Stimulated activated CD4-positive, alpha-beta T cell treated with anti-CD3 and anti-CD28 coated beads, TNF-alpha, amount 100 ng/mL, for 24 hours (primary cell): ENCODE data around the gene CAND2.
"Not testable (repeated sequence)": the region's sequence is repeated elsewhere in the genome, so short reads cannot be mapped to it uniquely, and the experiment has no call there.

Experiments used
- DNase-seq, 3 experiments: peaks; one replicate each; pipeline ENCODE4 v3.0.0-alpha.2; 2020; ENCODE audit warnings: low read depth in 3 of 3

The CAND2 gene

GRCh38 chr3:12859840-12860239 lies 63.4 kb downstream of the CAND2 start:
- DNase-seq: no peak

GRCh38 chr3:12861611-12862010 lies 65.1 kb downstream of the CAND2 start:
- no peak for DNase-seq

GRCh38 chr3:12862387-12862786 lies 65.9 kb downstream of the CAND2 start:
- no peak for DNase-seq

- DNase-seq: no peak
Observed at GRCh38 chr3:12865271-12865670, 68.8 kb downstream of the CAND2 start.

- DNase-seq: no peak
Observed at GRCh38 chr3:12866836-12867235, 70.4 kb downstream of the CAND2 start.

- DNase-seq: peak in 2 of 3 experiments; percentile 23 to 65
Observed at GRCh38 chr3:12868039-12869034, 71.9 kb downstream of the CAND2 start.

- DNase-seq: peak in 2 of 3 experiments; percentile 8 to 46
Observed at GRCh38 chr3:12869035-12869621, 72.6 kb downstream of the CAND2 start.

- DNase-seq: no peak
Observed at GRCh38 chr3:12870942-12871341, 74.5 kb downstream of the CAND2 start.

- no peak for DNase-seq
Observed at GRCh38 chr3:12871404-12871983, 75.0 kb downstream of the CAND2 start.

GRCh38 chr3:12875857-12876836 lies 79.7 kb downstream of the CAND2 start:
- no peak for DNase-seq

- no peak for DNase-seq
Observed at GRCh38 chr3:12877040-12877439, 80.6 kb downstream of the CAND2 start.

GRCh38 chr3:12878141-12878574 lies 81.7 kb downstream of the CAND2 start:
- no peak for DNase-seq

- DNase-seq: not testable (repeated sequence)
Observed at GRCh38 chr3:12878758-12879157, 82.3 kb downstream of the CAND2 start.

- DNase-seq: no peak
Observed at GRCh38 chr3:12879191-12879815, 82.8 kb downstream of the CAND2 start.

- not testable (repeated sequence) for DNase-seq
Observed at GRCh38 chr3:12881858-12882257, 85.4 kb downstream of the CAND2 start.

- no peak for DNase-seq
Observed at GRCh38 chr3:12882336-12883310, 86.1 kb downstream of the CAND2 start.

- DNase-seq: no peak
Observed at GRCh38 chr3:12884186-12884680, 87.8 kb downstream of the CAND2 start.
